Gastroesophageal sphincter (tissue), 4 donors: Measurements from ENCODE around the gene ST6GALNAC3. TPM values are rescaled to one million over a fixed set of nuclear protein-coding genes. Genes with fewer than 3 reads are reported as not detected.

Experiments
- ATAC-seq: fragments of 150-250 bp; one replicate; pipeline ENCODE4 v1.9.1; 2016; ENCODE audit warnings: mild to moderate bottlenecking, moderate library complexity
- H3K27ac ChIP-seq, 4 donors: fragments of 200-600 bp; sonication (generic) in 3 of 4; 1 replicate in 3 of 4; 2 replicates in 1 of 4; pipeline ENCODE4 v1.5.1; 2016 to 2019
- H3K27me3 ChIP-seq: fragments of 200-600 bp; sonication (generic); one replicate; pipeline ENCODE4 v1.5.1; 2019
- H3K36me3 ChIP-seq, 2 donors: fragments of 200-600 bp; sonication (generic); one replicate each; pipeline ENCODE4 v1.5.1; 2019; ENCODE audit warnings: control low read depth in 1 of 2
- H3K4me1 ChIP-seq, 3 donors: fragments of 200-600 bp; sonication (generic); 1 replicate in 2 of 3; 2 replicates in 1 of 3; pipeline ENCODE4 v1.5.1; 2016 to 2019; ENCODE audit warnings: control low read depth in 2 of 3
- H3K4me3 ChIP-seq, 2 donors: fragments of 200-600 bp; sonication (generic); one replicate each; pipeline ENCODE4 v1.5.1; 2019; ENCODE audit warnings: mild to moderate bottlenecking in 1 of 2, moderate library complexity in 1 of 2
- H3K9me3 ChIP-seq, 3 donors: fragments of 200-600 bp; sonication (generic); one replicate each; pipeline ENCODE4 v1.5.1; 2017 to 2019; ENCODE audit warnings: control low read depth in 2 of 3
- EP300 ChIP-seq: sonication (generic); formaldehyde crosslinking; IDR thresholded peaks from one replicate; pipeline ENCODE4 v1.6.1; 2017; ENCODE audit warnings: antibody characterized with exemption, mild to moderate bottlenecking
- POLR2A ChIP-seq, 2 donors: fragments of 450-650 bp; IDR thresholded peaks; one replicate each; pipeline ENCODE4 v1.6.1; 2017; ENCODE audit warnings: antibody characterized with exemption in 2 of 2, mild to moderate bottlenecking in 2 of 2, moderate library complexity in 1 of 2
- POLR2AphosphoS5 ChIP-seq: sonication (generic); formaldehyde crosslinking; IDR thresholded peaks from one replicate; pipeline ENCODE4 v1.6.1; 2017; ENCODE audit warnings: antibody characterized with exemption
- WGBS, 2 donors: methylation state at CpG; one replicate each; pipeline ENCODE4 v1.1.5; 2018; ENCODE audit warnings: low coverage in 1 of 2; 5-methylcytosine and 5-hydroxymethylcytosine counted together
- total RNA-seq, 4 donors: library from RNA; depleted of rRNA; stranded (reverse); fragments of >200 nt; gene quantifications; one replicate each; pipeline ENCODE4 v1.1.0, GENCODE V29; 2016
- TF ChIP-seq, protein P1 (sequence below), 4 experiments: fragments of 200-600 bp in 2 of 4; fragments of 450-650 bp in 2 of 4; sonication (generic) in 1 of 4; IDR thresholded peaks; one replicate each; pipeline ENCODE4 v1.5.1; 2017 to 2019; ENCODE audit warnings: antibody characterized with exemption in 4 of 4, mild to moderate bottlenecking in 2 of 4, moderate library complexity in 2 of 4

ST6GALNAC3 gene
- total RNA-seq, 4 donors from 2014 or later = 2.8 to 10.6 (median 3.3) TPM

GRCh38 chr1:76330991-76331603, 256.6 kb downstream of the ST6GALNAC3 start:
- ATAC-seq = no peak

GRCh38 chr1:76335882-76336281, 261.3 kb downstream of the ST6GALNAC3 start:
- TF ChIP-seq EP300 (no peak), POLR2A (IDR thresholded peaks at IDR 0.05) (no peak), POLR2AphosphoS5 (no peak)
- TF ChIP-seq, protein P1, sequence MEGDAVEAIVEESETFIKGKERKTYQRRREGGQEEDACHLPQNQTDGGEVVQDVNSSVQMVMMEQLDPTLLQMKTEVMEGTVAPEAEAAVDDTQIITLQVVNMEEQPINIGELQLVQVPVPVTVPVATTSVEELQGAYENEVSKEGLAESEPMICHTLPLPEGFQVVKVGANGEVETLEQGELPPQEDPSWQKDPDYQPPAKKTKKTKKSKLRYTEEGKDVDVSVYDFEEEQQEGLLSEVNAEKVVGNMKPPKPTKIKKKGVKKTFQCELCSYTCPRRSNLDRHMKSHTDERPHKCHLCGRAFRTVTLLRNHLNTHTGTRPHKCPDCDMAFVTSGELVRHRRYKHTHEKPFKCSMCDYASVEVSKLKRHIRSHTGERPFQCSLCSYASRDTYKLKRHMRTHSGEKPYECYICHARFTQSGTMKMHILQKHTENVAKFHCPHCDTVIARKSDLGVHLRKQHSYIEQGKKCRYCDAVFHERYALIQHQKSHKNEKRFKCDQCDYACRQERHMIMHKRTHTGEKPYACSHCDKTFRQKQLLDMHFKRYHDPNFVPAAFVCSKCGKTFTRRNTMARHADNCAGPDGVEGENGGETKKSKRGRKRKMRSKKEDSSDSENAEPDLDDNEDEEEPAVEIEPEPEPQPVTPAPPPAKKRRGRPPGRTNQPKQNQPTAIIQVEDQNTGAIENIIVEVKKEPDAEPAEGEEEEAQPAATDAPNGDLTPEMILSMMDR (IDR thresholded peaks at IDR 0.05) = no peak
- H3K4me1 ChIP-seq = peaks cover 0 to 14% (median 0%) of the 10 kb centered on the region in 3 donors
- no peak overlapping the region for H3K27ac ChIP-seq
- H3K27me3 ChIP-seq = no peaks in the 10 kb centered on the region
- H3K36me3 ChIP-seq = no peaks in the 10 kb centered on the region
- H3K9me3 ChIP-seq = no peaks in the 10 kb centered on the region
- no peak overlapping the region for H3K4me3 ChIP-seq
- ATAC-seq = no peak

More at GRCh38 chr1:76330991-76331603, 256.6 kb downstream of the ST6GALNAC3 start:
- Histone ChIP-seq H3K36me3 (no peaks in the 10 kb centered on the region), H3K27me3 (no peaks in the 10 kb centered on the region), H3K4me1 (peaks cover 0 to 6% (median 0%) of the 10 kb centered on the region in 3 donors), H3K27ac (no peak overlapping the region), H3K9me3 (no peaks in the 10 kb centered on the region), H3K4me3 (no peak overlapping the region)
- TF ChIP-seq, protein P1 (IDR thresholded peaks at IDR 0.05) = peak; percentile 54 to 73 (median 64)
- peak; percentile 19 for TF ChIP-seq POLR2AphosphoS5
- TF ChIP-seq POLR2A (IDR thresholded peaks at IDR 0.05) = no peak
- 21 to 28% methylated on average over 3 of the region's 3 CpGs for WGBS, 2 donors

DNA sequence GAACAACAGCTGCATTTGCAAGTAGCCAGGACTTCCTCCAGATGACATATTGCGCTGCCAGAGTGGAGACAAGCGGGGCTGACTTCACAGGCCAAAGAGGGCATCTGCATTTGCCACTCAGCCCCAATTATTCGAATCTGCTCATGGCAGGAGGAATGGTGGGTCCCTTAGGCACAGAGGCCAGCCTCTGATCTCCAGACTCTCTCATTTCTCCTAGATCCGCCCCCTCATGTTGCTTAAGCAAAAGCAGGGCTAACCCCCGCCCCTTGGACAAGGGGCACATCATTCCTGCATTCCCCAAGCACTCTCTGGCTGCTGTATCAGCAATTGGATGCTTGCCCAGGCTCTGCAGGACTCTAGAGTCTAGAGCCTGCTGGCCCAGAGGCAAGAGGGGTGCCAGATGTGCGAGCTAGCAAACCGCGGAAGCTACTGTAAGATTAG, 262.4 kb downstream of the ST6GALNAC3 start:
- H3K9me3 ChIP-seq = peaks cover 0 to 2% (median 0%) of the 10 kb centered on the region in 3 donors
- H3K36me3 ChIP-seq = no peaks in the 10 kb centered on the region
- no peaks in the 10 kb centered on the region for H3K27me3 ChIP-seq
- 21 to 68% methylated on average over 2 to 3 of the region's 8 CpGs for WGBS, 2 donors
- peak; percentile 31 for ATAC-seq
- peaks cover 0 to 10% (median 0%) of the 10 kb centered on the region in 3 donors for H3K4me1 ChIP-seq
- TF ChIP-seq EP300 (no peak), POLR2AphosphoS5 (peak; percentile 56), POLR2A (IDR thresholded peaks at IDR 0.05) (no peak)
- TF ChIP-seq, protein P1 (IDR thresholded peaks at IDR 0.05) = no peak
- H3K4me3 ChIP-seq = no peak overlapping the region
- H3K27ac ChIP-seq = no peak overlapping the region

DNA sequence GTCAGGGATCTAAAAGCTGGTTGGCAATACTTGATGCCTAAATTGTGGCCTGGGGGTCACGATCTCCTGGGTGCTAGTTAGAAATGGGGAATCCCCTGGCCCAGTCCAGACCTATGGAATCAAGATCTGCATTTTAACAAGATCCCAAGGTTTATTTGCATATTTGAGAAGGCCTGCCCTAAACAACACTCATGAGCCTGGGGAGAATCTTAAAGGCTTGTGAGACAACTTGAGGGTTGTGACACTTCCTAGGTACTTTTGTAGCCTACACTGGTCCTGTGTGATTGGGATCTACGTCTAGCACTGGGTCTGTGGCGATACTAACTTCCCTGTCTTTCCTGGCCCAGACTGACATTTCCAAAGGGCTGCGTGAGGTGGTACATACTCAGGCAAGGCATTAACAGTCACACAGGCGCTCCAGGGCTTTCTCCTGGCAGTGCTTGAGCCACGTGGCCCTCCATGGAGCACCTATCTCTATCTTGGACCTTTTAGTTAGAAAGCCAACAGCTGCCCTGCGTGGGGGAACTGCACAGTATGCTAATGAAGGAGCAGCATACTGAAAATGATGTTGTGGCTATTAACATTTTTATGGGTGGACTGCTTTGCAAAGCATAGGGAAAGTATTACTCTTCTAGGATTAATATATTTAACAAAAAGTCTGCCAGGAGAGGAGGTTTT, 263.1 kb downstream of the ST6GALNAC3 start:
- peaks cover 0 to 10% (median 0%) of the 10 kb centered on the region in 3 donors for H3K4me1 ChIP-seq
- no peaks in the 10 kb centered on the region for H3K27me3 ChIP-seq
- no peak for ATAC-seq
- WGBS, 2 donors = 67 to 79% methylated on average over 3 to 6 of the region's 7 CpGs
- TF ChIP-seq EP300 (no peak), POLR2A (IDR thresholded peaks at IDR 0.05) (no peak), POLR2AphosphoS5 (no peak)
- TF ChIP-seq, protein P1 (IDR thresholded peaks at IDR 0.05) = no peak
- no peak overlapping the region for H3K4me3 ChIP-seq
- peaks cover 0 to 3% (median 0%) of the 10 kb centered on the region in 3 donors for H3K9me3 ChIP-seq
- H3K36me3 ChIP-seq = no peaks in the 10 kb centered on the region
- H3K27ac ChIP-seq = no peak overlapping the region
